Keratinocyte (primary cell): ENCODE measurements around the gene ACER3.

Experiments
- CTCF ChIP-seq, 3 experiments: IDR thresholded peaks in 1 of 3; conservative IDR thresholded peaks in 1 of 3; optimal IDR thresholded peaks in 1 of 3; 2 replicates in 2 of 3; 3 replicates in 1 of 3; pipeline versions ENCODE3 to v1.5.1; 2011; ENCODE audit warnings: low read length in 3 of 3, mild to moderate bottlenecking in 3 of 3, moderate library complexity in 2 of 3, control low read depth in 1 of 3, inconsistent platforms in 1 of 3; ENCODE audit not compliant: insufficient read depth in 2 of 3; ENCODE audit errors: extremely low read depth in 1 of 3
- EZH2 ChIP-seq: IDR thresholded peaks from one replicate; pipeline ENCODE4 v1.6.1; 2012; ENCODE audit warnings: inconsistent platforms, mild to moderate bottlenecking, low read length, moderate library complexity

GRCh38 chr11:77071671-77072605, 211.2 kb downstream of the ACER3 start:
- TF ChIP-seq CTCF (optimal IDR thresholded peaks at IDR 0.05 in 1 of 3, IDR thresholded peaks at IDR 0.05 in 1 of 3, conservative IDR thresholded peaks at IDR 0.05 in 1 of 3; ENCODE audit: extremely low read depth in 1 of 3, insufficient read depth in 2 of 3, low read length in 3 of 3) (no peak), EZH2 (no peak)
